SK-N-SH treated with all-trans-retinoic acid at 6 μM for 48 hours (cell line): ENCODE data around the gene POLR2F.

ENCODE experiments used
- ARNTL ChIP-seq: fragments of 450-650 bp; formaldehyde crosslinking; IDR thresholded peaks from 2 replicates; pipeline ENCODE4 v1.5.0; 2020; ENCODE audit warnings: low read depth, mild to moderate bottlenecking, moderate library complexity, borderline replicate concordance
- GLIS3 ChIP-seq: fragments of 250-450 bp; sonication (Bioruptor Pico); IDR thresholded peaks from 2 replicates; pipeline ENCODE4 v1.5.0; 2020; ENCODE audit warnings: mild to moderate bottlenecking, moderate library complexity
- RARB ChIP-seq: fragments of 250-450 bp; sonication (Bioruptor Pico); IDR thresholded peaks from 2 replicates; pipeline ENCODE4 v1.8.0; 2021; ENCODE audit warnings: mild to moderate bottlenecking, moderate library complexity
- TOX ChIP-seq: fragments of 250-450 bp; sonication (Bioruptor Pico); IDR thresholded peaks from 2 replicates; pipeline ENCODE4 v1.8.0; 2021; ENCODE audit warnings: mild to moderate bottlenecking, moderate library complexity, borderline replicate concordance
- ZC3H10 ChIP-seq: fragments of 250-450 bp; sonication (Bioruptor Pico); IDR thresholded peaks from 2 replicates; pipeline ENCODE4 v1.5.1; 2021; ENCODE audit warnings: mild to moderate bottlenecking, moderate library complexity
- ZFP3 ChIP-seq: fragments of 250-450 bp; sonication (Bioruptor Pico); IDR thresholded peaks from 2 replicates; pipeline ENCODE4 v1.5.0; 2020; ENCODE audit warnings: mild to moderate bottlenecking, moderate library complexity
- ZFP30 ChIP-seq: fragments of 450-650 bp; formaldehyde crosslinking; IDR thresholded peaks from 2 replicates; pipeline ENCODE4 v1.5.0; 2022; ENCODE audit warnings: mild to moderate bottlenecking, moderate library complexity
- ZNF70 ChIP-seq: fragments of 450-650 bp; formaldehyde crosslinking; IDR thresholded peaks from 2 replicates; pipeline ENCODE4 v1.5.0; 2020; ENCODE audit warnings: mild to moderate bottlenecking, moderate library complexity
- TF ChIP-seq, protein P1 (sequence below): fragments of 250-450 bp; sonication (Bioruptor Pico); IDR thresholded peaks from 2 replicates; pipeline ENCODE4 v1.8.0; 2020; ENCODE audit warnings: mild to moderate bottlenecking, moderate library complexity, borderline replicate concordance

DNA sequence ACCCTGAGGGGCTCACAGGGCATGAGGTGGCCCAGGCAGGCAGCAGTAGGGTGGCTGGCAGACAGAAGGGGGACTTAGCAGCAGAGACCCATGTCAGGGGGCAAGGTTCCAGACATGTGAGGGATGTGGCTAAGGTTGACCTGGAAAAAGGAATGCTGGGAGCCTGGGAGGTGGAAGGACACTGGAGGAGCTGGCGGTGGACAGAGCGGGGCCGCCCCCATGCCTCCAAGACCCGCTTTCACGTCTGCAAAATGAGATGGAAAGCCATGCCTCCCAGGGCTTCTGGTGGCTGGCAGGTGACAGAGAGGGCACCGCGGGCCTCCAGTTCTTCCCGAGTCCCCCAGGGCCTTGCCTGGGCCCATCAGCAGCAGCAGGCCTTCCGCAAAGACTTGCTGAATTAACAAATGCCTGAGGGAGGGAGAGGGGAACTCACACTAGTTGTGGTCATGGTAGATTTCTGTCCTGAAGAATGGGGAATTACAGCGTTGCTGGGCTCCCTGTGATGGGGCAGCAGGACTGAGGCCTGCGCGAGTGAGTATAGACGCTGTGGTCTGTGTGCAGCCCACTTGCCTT, 53.9 kb downstream of the POLR2F start:
- no peak for TF ChIP-seq RARB (CRISPR knock-in tag)
- TF ChIP-seq TOX (CRISPR knock-in tag): no peak
- TF ChIP-seq ARNTL: no peak
- no peak for TF ChIP-seq ZC3H10 (CRISPR knock-in tag)
- TF ChIP-seq ZFP3: no peak
- no peak for TF ChIP-seq GLIS3 (CRISPR knock-in tag)
- TF ChIP-seq, protein P1, sequence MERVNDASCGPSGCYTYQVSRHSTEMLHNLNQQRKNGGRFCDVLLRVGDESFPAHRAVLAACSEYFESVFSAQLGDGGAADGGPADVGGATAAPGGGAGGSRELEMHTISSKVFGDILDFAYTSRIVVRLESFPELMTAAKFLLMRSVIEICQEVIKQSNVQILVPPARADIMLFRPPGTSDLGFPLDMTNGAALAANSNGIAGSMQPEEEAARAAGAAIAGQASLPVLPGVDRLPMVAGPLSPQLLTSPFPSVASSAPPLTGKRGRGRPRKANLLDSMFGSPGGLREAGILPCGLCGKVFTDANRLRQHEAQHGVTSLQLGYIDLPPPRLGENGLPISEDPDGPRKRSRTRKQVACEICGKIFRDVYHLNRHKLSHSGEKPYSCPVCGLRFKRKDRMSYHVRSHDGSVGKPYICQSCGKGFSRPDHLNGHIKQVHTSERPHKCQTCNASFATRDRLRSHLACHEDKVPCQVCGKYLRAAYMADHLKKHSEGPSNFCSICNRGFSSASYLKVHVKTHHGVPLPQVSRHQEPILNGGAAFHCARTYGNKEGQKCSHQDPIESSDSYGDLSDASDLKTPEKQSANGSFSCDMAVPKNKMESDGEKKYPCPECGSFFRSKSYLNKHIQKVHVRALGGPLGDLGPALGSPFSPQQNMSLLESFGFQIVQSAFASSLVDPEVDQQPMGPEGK (CRISPR knock-in tag): no peak
- TF ChIP-seq ZNF70 (CRISPR knock-in tag): no peak
- no peak for TF ChIP-seq ZFP30 (CRISPR knock-in tag)
